ENCODE data around the gene CASP7. TPM values are rescaled to one million over a fixed set of nuclear protein-coding genes. Genes with fewer than 3 reads are reported as not detected.
"Not testable (repeated sequence)": the region's sequence is repeated elsewhere in the genome, so short reads cannot be mapped to it uniquely, and the experiment has no call there.

CASP7 gene
- total RNA-seq, 1 donor from 2014 or later = 13.8 TPM

- Histone ChIP-seq H3K4me3 (no peak overlapping the region), H3K9me3 (no peaks in the 10 kb centered on the region), H3K27ac (no peak overlapping the region), H3K36me3 (no peaks in the 10 kb centered on the region), H3K4me1 (peaks cover 9% of the 10 kb centered on the region), H3K27me3 (no peaks in the 10 kb centered on the region)
- no peak for DNase-seq (ENCODE audit: extremely low spot score in 2 of 2)
- TF ChIP-seq POLR2A (IDR thresholded peaks at IDR 0.05) = no peak
- TF ChIP-seq, protein P1, sequence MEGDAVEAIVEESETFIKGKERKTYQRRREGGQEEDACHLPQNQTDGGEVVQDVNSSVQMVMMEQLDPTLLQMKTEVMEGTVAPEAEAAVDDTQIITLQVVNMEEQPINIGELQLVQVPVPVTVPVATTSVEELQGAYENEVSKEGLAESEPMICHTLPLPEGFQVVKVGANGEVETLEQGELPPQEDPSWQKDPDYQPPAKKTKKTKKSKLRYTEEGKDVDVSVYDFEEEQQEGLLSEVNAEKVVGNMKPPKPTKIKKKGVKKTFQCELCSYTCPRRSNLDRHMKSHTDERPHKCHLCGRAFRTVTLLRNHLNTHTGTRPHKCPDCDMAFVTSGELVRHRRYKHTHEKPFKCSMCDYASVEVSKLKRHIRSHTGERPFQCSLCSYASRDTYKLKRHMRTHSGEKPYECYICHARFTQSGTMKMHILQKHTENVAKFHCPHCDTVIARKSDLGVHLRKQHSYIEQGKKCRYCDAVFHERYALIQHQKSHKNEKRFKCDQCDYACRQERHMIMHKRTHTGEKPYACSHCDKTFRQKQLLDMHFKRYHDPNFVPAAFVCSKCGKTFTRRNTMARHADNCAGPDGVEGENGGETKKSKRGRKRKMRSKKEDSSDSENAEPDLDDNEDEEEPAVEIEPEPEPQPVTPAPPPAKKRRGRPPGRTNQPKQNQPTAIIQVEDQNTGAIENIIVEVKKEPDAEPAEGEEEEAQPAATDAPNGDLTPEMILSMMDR (IDR thresholded peaks at IDR 0.05) = no peak
- no peak for TF ChIP-seq POLR2AphosphoS5 (IDR thresholded peaks at IDR 0.05; ENCODE audit: insufficient read depth in 1 of 2, low read depth in 1 of 2)
- intact Hi-C loops (cut with DNase I) = no loop called here
These were observed 31.9 kb upstream of the CASP7 start for GRCh38 chr10:113647812-113648211.

GRCh38 chr10:113648478-113648877 lies 31.2 kb upstream of the CASP7 start:
- Histone ChIP-seq H3K9me3 (no peaks in the 10 kb centered on the region), H3K27me3 (no peaks in the 10 kb centered on the region), H3K4me1 (peaks cover 9% of the 10 kb centered on the region), H3K4me3 (no peak overlapping the region), H3K36me3 (no peaks in the 10 kb centered on the region), H3K27ac (no peak overlapping the region)
- TF ChIP-seq POLR2AphosphoS5 (IDR thresholded peaks at IDR 0.05; ENCODE audit: insufficient read depth in 1 of 2, low read depth in 1 of 2) = no peak
- TF ChIP-seq POLR2A (IDR thresholded peaks at IDR 0.05) = no peak
- TF ChIP-seq, protein P1 (IDR thresholded peaks at IDR 0.05) = no peak
- DNase-seq (ENCODE audit: extremely low spot score in 2 of 2) = no peak
- intact Hi-C loops (cut with DNase I) = no loop called here

DNA sequence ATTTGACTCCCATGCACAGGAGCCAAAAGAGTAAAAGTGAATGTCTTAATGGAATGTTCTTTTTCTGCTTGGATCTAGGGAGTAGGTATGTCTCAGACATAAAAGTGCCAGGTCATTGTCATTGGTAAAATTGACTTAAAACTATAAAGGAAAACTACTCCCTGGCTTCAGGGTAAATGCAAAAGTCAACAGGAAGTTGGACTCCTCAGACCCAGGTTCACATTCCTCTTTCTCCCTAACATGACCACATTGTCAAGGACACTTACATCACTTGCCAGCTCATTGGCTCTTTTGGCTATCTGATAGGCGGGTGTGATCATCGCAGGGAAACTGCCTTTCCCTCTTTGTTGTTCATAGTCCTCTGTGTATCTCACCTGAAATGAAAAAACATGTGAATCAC lies 29.5 kb upstream of the CASP7 start:
- Histone ChIP-seq H3K4me1 (no peaks in the 10 kb centered on the region), H3K27ac (no peak overlapping the region), H3K36me3 (no peaks in the 10 kb centered on the region), H3K27me3 (no peaks in the 10 kb centered on the region), H3K9me3 (no peaks in the 10 kb centered on the region), H3K4me3 (no peak overlapping the region)
- TF ChIP-seq, protein P1 (IDR thresholded peaks at IDR 0.05) = no peak
- TF ChIP-seq POLR2A (IDR thresholded peaks at IDR 0.05) (no peak), POLR2AphosphoS5 (IDR thresholded peaks at IDR 0.05; ENCODE audit: insufficient read depth in 1 of 2, low read depth in 1 of 2) (no peak)
- intact Hi-C loops (cut with DNase I) = no loop called here
- DNase-seq (ENCODE audit: extremely low spot score in 2 of 2) = no peak

- no peaks in the 10 kb centered on the region for H3K36me3 ChIP-seq
- no peaks in the 10 kb centered on the region for H3K4me1 ChIP-seq
- intact Hi-C loops (cut with DNase I) = no loop called here
- TF ChIP-seq POLR2AphosphoS5 (IDR thresholded peaks at IDR 0.05; ENCODE audit: insufficient read depth in 1 of 2, low read depth in 1 of 2) = no peak
- no peak for TF ChIP-seq POLR2A (IDR thresholded peaks at IDR 0.05)
- TF ChIP-seq, protein P1 (IDR thresholded peaks at IDR 0.05) = no peak
- no peak for DNase-seq (ENCODE audit: extremely low spot score in 2 of 2)
- H3K27ac ChIP-seq = no peak overlapping the region
- H3K9me3 ChIP-seq = no peaks in the 10 kb centered on the region
- H3K27me3 ChIP-seq = no peaks in the 10 kb centered on the region
- no peak overlapping the region for H3K4me3 ChIP-seq
These were observed 28.7 kb upstream of the CASP7 start for GRCh38 chr10:113651021-113651420.

GRCh38 chr10:113651898-113652297 lies 27.8 kb upstream of the CASP7 start:
- no peaks in the 10 kb centered on the region for H3K9me3 ChIP-seq
- no peaks in the 10 kb centered on the region for H3K4me1 ChIP-seq
- no peaks in the 10 kb centered on the region for H3K27me3 ChIP-seq
- no peak for TF ChIP-seq POLR2AphosphoS5 (IDR thresholded peaks at IDR 0.05; ENCODE audit: insufficient read depth in 1 of 2, low read depth in 1 of 2)
- TF ChIP-seq, protein P1 (IDR thresholded peaks at IDR 0.05) = no peak
- no peak for TF ChIP-seq POLR2A (IDR thresholded peaks at IDR 0.05)
- intact Hi-C loops (cut with DNase I) = no loop called here
- no peaks in the 10 kb centered on the region for H3K36me3 ChIP-seq
- H3K27ac ChIP-seq = no peak overlapping the region
- DNase-seq (ENCODE audit: extremely low spot score in 2 of 2) = no peak
- no peak overlapping the region for H3K4me3 ChIP-seq

DNA sequence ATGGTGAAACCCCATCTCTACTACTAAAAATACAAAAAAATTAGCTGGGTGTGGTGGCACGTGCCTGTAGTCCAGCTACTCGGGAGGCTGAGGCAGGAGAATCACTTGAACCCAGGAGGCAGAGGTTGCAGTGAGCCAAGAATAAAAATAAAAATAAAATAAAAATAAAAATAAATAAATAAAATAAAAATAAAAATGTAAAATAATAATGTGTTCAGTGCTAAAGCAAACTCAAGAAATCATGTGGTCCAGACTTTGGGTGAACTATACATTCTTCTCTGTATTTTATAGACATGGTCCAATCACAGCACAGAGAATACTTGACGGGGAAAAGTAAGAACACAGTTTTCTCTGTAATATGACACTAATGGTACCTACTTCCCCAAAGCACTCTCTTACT lies 27.3 kb upstream of the CASP7 start:
- H3K4me3 ChIP-seq; H3K4me1 ChIP-seq; H3K27ac ChIP-seq; DNase-seq (ENCODE audit: extremely low spot score in 2 of 2); intact Hi-C loops (cut with DNase I); H3K36me3 ChIP-seq; H3K27me3 ChIP-seq; H3K9me3 ChIP-seq: not testable (repeated sequence)
